NT2/D1 (cell line): ENCODE results near the gene COG7.

Experiments
- SUZ12 ChIP-seq: IDR thresholded peaks from 2 replicates; pipeline ENCODE4 v1.6.1; 2011; ENCODE audit not compliant: insufficient read length, insufficient read depth; ENCODE audit errors: extremely low read depth
- YY1 ChIP-seq: IDR thresholded peaks from 2 replicates; pipeline ENCODE4 v1.6.1; 2011; ENCODE audit not compliant: insufficient read length, insufficient read depth
- ZNF274 ChIP-seq: IDR thresholded peaks from 2 replicates; pipeline ENCODE4 v1.6.1; 2011; ENCODE audit warnings: mild to moderate bottlenecking, low read depth, low read length

- TF ChIP-seq SUZ12: no peak
- no peak for TF ChIP-seq ZNF274
- TF ChIP-seq YY1: no peak
Observed at GRCh38 chr16:23351360-23351759, 101.6 kb downstream of the COG7 start.
